Fibroblast of pulmonary artery (primary cell): ENCODE measurements around the gene ATP5MC3.
A peak's percentile ranks its signal among the peaks of the same experiment; 100 is the strongest.

Source experiments
- DNase-seq: peaks from one replicate; pipeline ENCODE4 v3.0.0-alpha.2; 2010; ENCODE audit warnings: low read depth
- H3K4me3 ChIP-seq: replicated peaks from 2 replicates; pipeline ENCODE4 v1.5.1; 2011; ENCODE audit warnings: low read depth, mild to moderate bottlenecking, control low read depth, low read length, moderate library complexity
- TF ChIP-seq, protein P1 (sequence below): IDR thresholded peaks from 2 replicates; pipeline ENCODE4 v1.5.1; 2011; ENCODE audit warnings: mild to moderate bottlenecking, control low read depth, low read length, inconsistent platforms; ENCODE audit errors: missing control alignments

The ATP5MC3 gene

DNA sequence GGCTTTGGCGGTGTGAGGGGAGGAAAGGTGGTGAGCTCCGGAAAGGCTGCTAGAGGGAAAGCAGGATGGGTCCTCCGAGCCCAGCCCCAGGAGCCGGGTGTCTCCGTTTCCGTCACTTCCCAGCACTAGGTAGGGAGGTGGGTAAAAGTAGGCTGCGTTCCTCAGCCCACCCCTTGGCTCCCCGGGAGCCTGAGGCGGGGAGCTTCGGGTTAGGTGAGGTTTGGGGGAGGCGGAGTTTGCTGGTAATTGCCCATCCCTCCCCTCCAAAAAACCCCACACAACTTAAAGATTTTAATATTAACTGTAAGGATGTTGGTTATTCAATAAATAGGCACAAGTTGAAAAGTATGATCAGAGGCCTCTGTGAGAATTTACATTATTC, 13.0 kb downstream of the ATP5MC3 start:
- no peak for DNase-seq
- H3K4me3 ChIP-seq: peak overlapping the region; percentile 100
- TF ChIP-seq, protein P1, sequence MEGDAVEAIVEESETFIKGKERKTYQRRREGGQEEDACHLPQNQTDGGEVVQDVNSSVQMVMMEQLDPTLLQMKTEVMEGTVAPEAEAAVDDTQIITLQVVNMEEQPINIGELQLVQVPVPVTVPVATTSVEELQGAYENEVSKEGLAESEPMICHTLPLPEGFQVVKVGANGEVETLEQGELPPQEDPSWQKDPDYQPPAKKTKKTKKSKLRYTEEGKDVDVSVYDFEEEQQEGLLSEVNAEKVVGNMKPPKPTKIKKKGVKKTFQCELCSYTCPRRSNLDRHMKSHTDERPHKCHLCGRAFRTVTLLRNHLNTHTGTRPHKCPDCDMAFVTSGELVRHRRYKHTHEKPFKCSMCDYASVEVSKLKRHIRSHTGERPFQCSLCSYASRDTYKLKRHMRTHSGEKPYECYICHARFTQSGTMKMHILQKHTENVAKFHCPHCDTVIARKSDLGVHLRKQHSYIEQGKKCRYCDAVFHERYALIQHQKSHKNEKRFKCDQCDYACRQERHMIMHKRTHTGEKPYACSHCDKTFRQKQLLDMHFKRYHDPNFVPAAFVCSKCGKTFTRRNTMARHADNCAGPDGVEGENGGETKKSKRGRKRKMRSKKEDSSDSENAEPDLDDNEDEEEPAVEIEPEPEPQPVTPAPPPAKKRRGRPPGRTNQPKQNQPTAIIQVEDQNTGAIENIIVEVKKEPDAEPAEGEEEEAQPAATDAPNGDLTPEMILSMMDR: no peak

- DNase-seq: peak; percentile 100
- TF ChIP-seq, protein P1: no peak
- H3K4me3 ChIP-seq: peak within 1 kb of the TSS; percentile 100
These were observed 13.5 kb downstream of the ATP5MC3 start, which contains the start of gene ATF2 for GRCh38 chr2:175167792-175168563. ATF2 (minus strand) TSS chr2:175168203; CDS start chr2:175136443, 31,760 bp downstream.

GRCh38 chr2:175167076-175167791, 14.3 kb downstream of the ATP5MC3 start:
- DNase-seq: peak; percentile 52
- TF ChIP-seq, protein P1: no peak
- peak overlapping the region; percentile 100 for H3K4me3 ChIP-seq

DNA sequence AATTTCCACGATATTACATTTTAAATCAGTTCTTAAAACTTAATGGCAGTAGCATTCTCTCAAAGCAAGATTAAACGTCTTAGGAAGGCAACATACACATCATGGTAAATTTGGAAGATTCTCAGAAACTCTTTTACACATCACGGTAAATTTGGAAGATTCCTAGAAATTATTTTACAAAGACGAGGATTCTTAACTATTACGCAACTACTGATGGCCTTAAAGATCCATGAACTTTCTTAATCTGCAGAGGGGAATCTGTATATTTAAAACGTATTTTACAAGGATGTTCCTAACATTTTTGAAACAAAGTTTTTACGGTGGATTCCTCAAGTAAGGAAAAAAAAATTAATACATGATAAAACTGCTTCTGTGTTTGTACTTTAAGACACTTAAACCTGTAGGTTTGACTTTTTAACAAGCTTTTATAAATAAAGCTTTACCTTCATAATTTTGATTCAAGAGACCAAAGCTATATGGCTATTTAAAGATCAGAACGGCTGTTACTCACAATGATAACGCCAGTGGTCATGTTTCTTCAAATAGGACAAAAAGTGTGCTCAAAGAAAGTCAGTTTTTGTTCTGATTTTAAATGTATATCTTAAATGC, 15.2 kb downstream of the ATP5MC3 start:
- DNase-seq: no peak
- TF ChIP-seq, protein P1: no peak
- H3K4me3 ChIP-seq: peak overlapping the region; percentile 100

DNA sequence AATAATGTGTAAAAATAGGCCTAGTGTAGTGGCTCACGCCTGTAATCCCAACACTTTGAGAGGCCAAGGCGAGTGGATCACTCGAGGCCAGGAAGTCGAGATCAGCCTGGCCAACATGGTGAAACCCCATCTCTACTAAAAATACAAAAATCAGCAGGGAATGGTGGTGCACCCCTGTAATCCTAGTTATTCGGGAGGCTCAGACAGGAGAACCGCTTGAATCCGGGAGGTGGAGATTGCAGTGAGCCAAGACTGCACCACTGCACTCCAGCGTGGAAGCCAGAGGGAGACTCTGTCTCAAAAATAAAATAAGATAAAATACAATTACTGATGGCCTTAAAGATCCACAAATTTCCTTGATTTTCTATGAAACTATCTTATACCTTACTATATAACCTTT, 17.3 kb downstream of the ATP5MC3 start:
- H3K4me3 ChIP-seq: no peak overlapping the region
- no peak for DNase-seq
- TF ChIP-seq, protein P1: no peak

- no peak for DNase-seq
- TF ChIP-seq, protein P1: no peak
- no peak overlapping the region for H3K4me3 ChIP-seq
These were observed 22.6 kb downstream of the ATP5MC3 start for GRCh38 chr2:175158894-175159293.
